A673 (cell line): Measurements from ENCODE around the gene GTF3C5. TPM values are rescaled to one million over a fixed set of nuclear protein-coding genes. Genes with fewer than 3 reads are reported as not detected.

Experiments used
- BruUV-seq: library from RNA; stranded (reverse); fragments of 400-500 nt; replicated peaks from 2 replicates; lab custom pipeline; 2021; lab: Mats Ljungman, UMichigan
- CTCF ChIA-PET: fragments of 300-600 bp; sonication (Branson Sonifier 250); formaldehyde crosslinking; loops from one replicate; lab custom pipeline; 2022; ENCODE audit warnings: antibody characterized with exemption; lab: Charles Lee
- POLR2A ChIA-PET: fragments of 300-600 bp; sonication (Branson Sonifier 250); formaldehyde crosslinking; loops from one replicate; lab custom pipeline; 2022; ENCODE audit warnings: antibody characterized with exemption; ENCODE audit not compliant: low non-redundant PET; lab: Charles Lee
- DNase-seq: peaks from one replicate; pipeline ENCODE4 v3.0.0-alpha.2; 2015; ENCODE audit warnings: low spot score
- H3K27ac ChIP-seq: fragments of 200-600 bp; sonication (generic); 2 replicates; pipeline ENCODE4 v1.5.1; 2016; ENCODE audit warnings: mixed run types, low read depth, mild to moderate bottlenecking, mixed read lengths, antibody characterized with exemption, low read length; ENCODE audit not compliant: poor library complexity, severe bottlenecking
- H3K27me3 ChIP-seq: fragments of 200-600 bp; sonication (generic); replicated peaks from 2 replicates; pipeline ENCODE4 v1.6.1; 2017; ENCODE audit warnings: mixed run types, low read depth, mild to moderate bottlenecking, mixed read lengths, antibody characterized with exemption, low read length; ENCODE audit not compliant: insufficient read depth, poor library complexity
- H3K36me3 ChIP-seq: fragments of 200-600 bp; sonication (generic); 2 replicates; pipeline ENCODE4 v1.6.1; 2016; ENCODE audit warnings: mixed run types, mild to moderate bottlenecking, mixed read lengths, antibody characterized with exemption, low read length; ENCODE audit not compliant: insufficient read depth, poor library complexity, severe bottlenecking
- H3K4me1 ChIP-seq: fragments of 200-600 bp; sonication (generic); 2 replicates; pipeline ENCODE4 v1.6.1; 2017; ENCODE audit warnings: mixed run types, mild to moderate bottlenecking, mixed read lengths, antibody characterized with exemption, low read length; ENCODE audit not compliant: insufficient read depth, poor library complexity, severe bottlenecking
- H3K4me3 ChIP-seq: fragments of 200-600 bp; sonication (generic); 2 replicates; pipeline ENCODE4 v1.5.1; 2016; ENCODE audit warnings: low read depth, mixed run types, mild to moderate bottlenecking, mixed read lengths, low read length; ENCODE audit not compliant: poor library complexity, severe bottlenecking
- H3K9me3 ChIP-seq: fragments of 200-600 bp; sonication (generic); 2 replicates; pipeline ENCODE4 v1.6.1; 2016; ENCODE audit warnings: mixed run types, low read depth, mild to moderate bottlenecking, mixed read lengths, antibody characterized with exemption, low read length; ENCODE audit not compliant: poor library complexity, severe bottlenecking
- EZH2 ChIP-seq: fragments of 200-600 bp; sonication (generic); IDR thresholded peaks from 2 replicates; pipeline ENCODE4 v1.6.1; 2017; ENCODE audit warnings: borderline replicate concordance, low read depth, mild to moderate bottlenecking, mixed read lengths, antibody characterized with exemption, low read length; ENCODE audit not compliant: poor library complexity, severe bottlenecking
- intact Hi-C: fragments of 100-400 bp; cut with micrococcal nuclease; formaldehyde crosslinking; loops from one replicate; pipeline ENCODE4 v1.10.0; 2022; ENCODE audit not compliant: unreplicated experiment
- total RNA-seq: library from RNA; stranded (reverse); gene quantifications from 2 replicates; pipeline ENCODE4 v1.2.3, GENCODE V29; 2021
- TF ChIP-seq, protein P1 (sequence below): fragments of 300-800, 200-600 bp; sonication (generic); conservative IDR thresholded peaks from 2 replicates; pipeline ENCODE4 v1.5.1; 2017; ENCODE audit warnings: low read depth, mild to moderate bottlenecking, antibody characterized with exemption, low read length, moderate library complexity, mixed read lengths

The GTF3C5 gene
- total RNA-seq, 1 experiment from 2014 or later: 99.9 TPM

DNA sequence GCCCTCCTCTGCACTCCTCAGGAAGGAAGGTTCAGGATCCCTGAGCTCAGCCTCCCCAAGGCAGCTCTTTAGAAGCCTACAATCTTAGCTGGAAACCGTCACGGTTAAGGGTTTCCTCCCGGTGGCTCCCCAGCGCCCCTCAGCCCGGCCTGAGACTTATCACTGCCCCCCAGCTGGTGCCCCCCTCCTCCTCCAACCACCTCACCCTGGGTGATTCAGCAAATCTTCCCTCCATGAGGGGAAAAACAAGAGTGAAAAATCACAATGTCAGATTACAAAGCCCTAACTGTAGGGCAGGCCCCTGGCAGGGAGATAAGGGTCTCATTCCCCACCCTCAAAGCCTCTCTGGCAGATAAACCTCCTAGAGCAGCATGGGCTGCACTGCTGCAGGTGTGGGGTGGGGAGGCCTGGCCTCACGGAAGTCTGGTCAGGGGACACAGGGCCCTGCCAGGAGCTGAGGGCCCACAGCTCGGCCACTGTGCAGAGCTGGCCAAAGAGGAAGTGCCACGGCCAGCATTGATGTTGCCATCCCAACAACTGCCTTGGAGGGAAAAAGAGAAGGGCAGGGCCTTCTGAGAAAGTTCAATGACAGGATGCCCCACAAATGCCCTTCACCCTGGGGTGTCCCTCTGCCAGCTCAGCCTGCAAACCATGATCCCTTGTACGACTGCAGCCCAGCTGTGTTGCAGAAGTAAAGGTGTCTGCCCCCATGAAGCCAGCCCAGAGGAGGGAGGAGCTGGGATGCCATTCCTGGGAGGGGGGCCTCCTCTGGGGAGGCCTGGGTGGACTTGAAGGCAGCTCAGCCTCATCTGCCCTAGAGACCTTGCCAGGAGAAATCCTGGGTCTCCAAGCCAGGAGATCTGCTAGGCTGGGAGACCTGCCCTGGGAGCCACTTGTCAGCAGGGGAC lies 26.5 kb upstream of the GTF3C5 start:
- CTCF ChIA-PET: no interaction called here
- POLR2A ChIA-PET: no interaction called here
- BruUV-seq: no TSS peak
- Histone ChIP-seq H3K4me1 (no peaks in the 10 kb centered on the region), H3K36me3 (no peaks in the 10 kb centered on the region), H3K9me3 (no peaks in the 10 kb centered on the region), H3K27ac (no peak overlapping the region), H3K27me3 (peaks cover 13% of the 10 kb centered on the region), H3K4me3 (no peak overlapping the region)
- intact Hi-C loops: no loop called here
- TF ChIP-seq, protein P1, sequence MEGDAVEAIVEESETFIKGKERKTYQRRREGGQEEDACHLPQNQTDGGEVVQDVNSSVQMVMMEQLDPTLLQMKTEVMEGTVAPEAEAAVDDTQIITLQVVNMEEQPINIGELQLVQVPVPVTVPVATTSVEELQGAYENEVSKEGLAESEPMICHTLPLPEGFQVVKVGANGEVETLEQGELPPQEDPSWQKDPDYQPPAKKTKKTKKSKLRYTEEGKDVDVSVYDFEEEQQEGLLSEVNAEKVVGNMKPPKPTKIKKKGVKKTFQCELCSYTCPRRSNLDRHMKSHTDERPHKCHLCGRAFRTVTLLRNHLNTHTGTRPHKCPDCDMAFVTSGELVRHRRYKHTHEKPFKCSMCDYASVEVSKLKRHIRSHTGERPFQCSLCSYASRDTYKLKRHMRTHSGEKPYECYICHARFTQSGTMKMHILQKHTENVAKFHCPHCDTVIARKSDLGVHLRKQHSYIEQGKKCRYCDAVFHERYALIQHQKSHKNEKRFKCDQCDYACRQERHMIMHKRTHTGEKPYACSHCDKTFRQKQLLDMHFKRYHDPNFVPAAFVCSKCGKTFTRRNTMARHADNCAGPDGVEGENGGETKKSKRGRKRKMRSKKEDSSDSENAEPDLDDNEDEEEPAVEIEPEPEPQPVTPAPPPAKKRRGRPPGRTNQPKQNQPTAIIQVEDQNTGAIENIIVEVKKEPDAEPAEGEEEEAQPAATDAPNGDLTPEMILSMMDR: no peak
- TF ChIP-seq EZH2: no peak
- no peak for DNase-seq

DNA sequence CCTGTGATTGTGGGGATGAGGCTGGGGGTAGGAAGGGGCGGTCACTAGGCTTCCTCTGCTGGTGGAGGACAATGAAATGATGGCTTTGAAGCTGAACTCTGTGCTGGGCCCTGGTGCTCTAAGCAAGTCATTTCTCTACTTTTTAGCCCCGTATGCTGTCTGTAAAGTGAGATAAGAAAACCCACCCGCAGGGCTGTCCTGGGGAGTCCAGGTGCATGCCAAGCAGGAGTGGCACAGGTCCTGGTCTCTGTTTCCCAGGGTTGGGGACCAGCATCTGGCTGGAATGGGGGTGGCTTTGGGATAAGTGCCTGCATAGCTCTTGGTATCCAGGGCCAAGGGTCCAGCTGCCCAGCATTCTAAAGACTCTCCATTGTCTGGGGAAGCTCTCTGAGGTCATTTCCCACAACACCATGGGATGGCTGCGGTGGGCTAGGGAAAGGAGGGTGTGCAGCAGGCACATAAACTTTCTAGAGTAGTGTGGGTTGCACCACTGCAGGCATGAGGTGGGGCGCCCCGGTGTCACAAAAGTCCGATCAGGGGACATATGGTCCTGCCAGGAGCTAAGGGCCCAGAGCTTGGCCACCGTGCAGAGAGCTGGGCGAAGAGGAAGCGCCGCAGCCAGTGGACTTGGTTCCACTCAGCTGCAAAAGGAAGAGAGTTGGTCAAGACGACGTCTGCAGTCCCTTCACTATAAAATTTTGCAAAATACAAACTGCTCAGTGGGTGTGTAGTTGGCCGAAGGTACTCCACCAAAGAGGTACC lies 25.6 kb upstream of the GTF3C5 start:
- BruUV-seq: no TSS peak
- TF ChIP-seq, protein P1: no peak
- no peak for TF ChIP-seq EZH2
- H3K4me3 ChIP-seq: no peak overlapping the region
- no peaks in the 10 kb centered on the region for H3K4me1 ChIP-seq
- intact Hi-C loops: no loop called here
- H3K27ac ChIP-seq: no peak overlapping the region
- ChIA-PET POLR2A (no interaction called here), CTCF (no interaction called here)
- H3K36me3 ChIP-seq: no peaks in the 10 kb centered on the region
- peaks cover 7% of the 10 kb centered on the region for H3K27me3 ChIP-seq
- no peaks in the 10 kb centered on the region for H3K9me3 ChIP-seq
- no peak for DNase-seq

DNA sequence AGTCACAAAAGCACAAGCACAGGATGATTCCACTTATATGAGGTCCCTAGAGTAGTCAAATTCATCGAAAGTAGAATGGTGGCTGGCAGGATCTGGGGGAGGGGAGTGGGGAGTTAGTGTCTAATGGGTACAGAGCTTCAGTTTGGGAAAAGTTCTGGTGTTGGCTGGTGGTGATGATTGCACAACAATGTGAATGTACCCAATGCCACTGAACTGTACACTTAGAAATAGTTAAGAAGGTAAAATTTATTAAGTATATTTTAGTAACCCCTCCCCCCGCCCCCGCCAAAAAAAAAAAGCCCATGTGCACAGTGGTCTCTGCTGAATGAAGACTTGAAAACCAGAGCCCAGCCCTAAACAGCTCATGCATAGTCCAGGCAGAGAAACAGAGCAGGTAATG lies 24.8 kb upstream of the GTF3C5 start:
- Histone ChIP-seq H3K36me3 (no peaks in the 10 kb centered on the region), H3K4me1 (no peaks in the 10 kb centered on the region), H3K27ac (no peak overlapping the region), H3K9me3 (no peaks in the 10 kb centered on the region), H3K4me3 (no peak overlapping the region), H3K27me3 (peaks cover 1% of the 10 kb centered on the region)
- TF ChIP-seq, protein P1: no peak
- TF ChIP-seq EZH2: no peak
- ChIA-PET POLR2A (no interaction called here), CTCF (no interaction called here)
- intact Hi-C loops: no loop called here
- BruUV-seq: no TSS peak
- no peak for DNase-seq
